H1 (cell line): ENCODE data around the gene RPTOR. TPM values are rescaled to one million over a fixed set of nuclear protein-coding genes. Genes with fewer than 3 reads are reported as not detected.

Experiments
- SUZ12 ChIP-seq: fragments of 200-600 bp; sonication (generic); IDR thresholded peaks from 2 replicates; pipeline ENCODE4 v1.6.1; 2012; ENCODE audit warnings: mild to moderate bottlenecking, inconsistent platforms, low read length, moderate library complexity, mixed read lengths
- polyA plus RNA-seq, 7 experiments: library from polyadenylated mRNA; depleted of rRNA in 3 of 7; stranded (reverse) in 5 of 7; unstranded in 2 of 7; fragments of >200 nt in 5 of 7; fragments of 200-250 nt in 2 of 7; gene quantifications; 1 replicate in 5 of 7; 2 replicates in 1 of 7; 4 replicates in 1 of 7; pipeline versions ENCODE4 v1.2.1 to v1.2.3, GENCODE V29; 2011 to 2013; ENCODE audit warnings: missing spikeins in 2 of 7, mixed read lengths in 2 of 7
- total RNA-seq: library from RNA; stranded (reverse); fragmentation: NEBNext Ultra II Directional; extraction: Animal tissue kit (Norgen Biotek cat#: 25700); gene quantifications from 2 replicates; pipeline ENCODE4 v1.2.1, GENCODE V29; 2021

The RPTOR gene
- total and polyA plus RNA-seq, 2 of the 8 experiments (the other 6 are each of a cell fraction or from before 2014, with no cell fraction given): 6.9 to 28.7 TPM

DNA sequence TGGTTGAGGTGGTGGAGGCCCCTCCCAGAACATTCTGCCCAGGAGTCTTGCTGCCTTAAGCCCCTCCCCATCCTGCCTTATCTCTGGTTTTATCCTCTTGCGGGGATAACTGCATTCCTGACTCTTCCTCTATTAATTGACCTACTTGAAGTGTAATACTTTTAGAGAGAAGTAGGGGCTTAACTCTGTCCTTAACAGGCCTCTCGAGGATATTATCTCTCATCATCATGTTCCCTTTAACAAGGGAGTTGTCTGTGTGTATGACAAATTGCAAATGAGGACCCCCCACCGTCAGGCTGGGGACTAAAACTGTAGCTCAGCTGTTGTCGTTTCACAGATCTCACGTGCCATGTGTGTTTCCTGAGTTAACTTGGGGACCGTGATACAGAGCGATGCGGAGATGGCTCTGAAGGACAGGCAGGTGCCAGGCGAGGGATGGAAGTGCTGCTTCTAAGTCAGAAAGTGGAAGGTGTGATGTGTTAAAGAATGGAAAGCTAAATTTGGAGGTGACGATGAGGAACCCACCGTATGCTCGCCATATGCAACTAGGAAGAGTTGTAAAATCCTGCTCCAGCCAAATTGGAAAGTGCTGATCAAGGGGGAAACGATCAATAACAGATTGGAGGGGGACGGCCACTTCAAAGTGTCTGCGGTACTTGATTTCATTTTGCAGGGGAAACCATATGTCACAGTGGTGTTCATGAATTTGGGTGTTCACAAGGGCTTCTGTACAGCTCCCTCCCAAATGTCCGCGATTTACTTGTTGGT lies 106.3 kb downstream of the RPTOR start (continued):
- no peak for TF ChIP-seq SUZ12
